ENCODE results near the gene DUS1L. TPM values are rescaled to one million over a fixed set of nuclear protein-coding genes. Genes with fewer than 3 reads are reported as not detected.

The DUS1L gene
- total RNA-seq, 4 donors from 2014 or later = 73.6 to 207 (median 122) TPM

GRCh38 chr17:82085931-82086764, 20.5 kb upstream of the DUS1L start:
- H3K36me3 ChIP-seq = peaks cover 0 to 100% (median 0%) of the 10 kb centered on the region in 3 donors
- no peak for DNase-seq
- no peak overlapping the region for H3K4me3 ChIP-seq
- H3K4me1 ChIP-seq = no peaks in the 10 kb centered on the region
- no peaks in the 10 kb centered on the region for H3K9me3 ChIP-seq
- H3K27ac ChIP-seq = no peak overlapping the region
- H3K27me3 ChIP-seq = no peaks in the 10 kb centered on the region
- TF ChIP-seq POLR2A (IDR thresholded peaks at IDR 0.05) (no peak), CTCF (IDR thresholded peaks at IDR 0.05) (no peak)

- TF ChIP-seq CTCF (IDR thresholded peaks at IDR 0.05) = no peak
- no peak for TF ChIP-seq POLR2A (IDR thresholded peaks at IDR 0.05)
- DNase-seq = no peak
- Histone ChIP-seq H3K4me3 (no peak overlapping the region), H3K9me3 (no peaks in the 10 kb centered on the region), H3K4me1 (no peaks in the 10 kb centered on the region), H3K27me3 (no peaks in the 10 kb centered on the region), H3K36me3 (peaks cover 0 to 100% (median 0%) of the 10 kb centered on the region in 3 donors), H3K27ac (no peak overlapping the region)
Measured at GRCh38 chr17:82085031-82085861, 19.6 kb upstream of the DUS1L start.

- no peak for TF ChIP-seq POLR2A (IDR thresholded peaks at IDR 0.05)
- TF ChIP-seq CTCF (IDR thresholded peaks at IDR 0.05) = no peak
Measured at GRCh38 chr17:82084373-82085030, 18.9 kb upstream of the DUS1L start.

GRCh38 chr17:82083533-82084359, 18.1 kb upstream of the DUS1L start:
- Histone ChIP-seq H3K9me3 (no peaks in the 10 kb centered on the region), H3K27me3 (no peaks in the 10 kb centered on the region), H3K27ac (no peak overlapping the region), H3K4me1 (no peaks in the 10 kb centered on the region), H3K36me3 (peaks cover 0 to 100% (median 0%) of the 10 kb centered on the region in 3 donors), H3K4me3 (no peak overlapping the region)
- no peak for DNase-seq
- TF ChIP-seq POLR2A (IDR thresholded peaks at IDR 0.05) (no peak), CTCF (IDR thresholded peaks at IDR 0.05) (no peak)

More at GRCh38 chr17:82084373-82085030, 18.9 kb upstream of the DUS1L start:
- Histone ChIP-seq H3K36me3 (peaks cover 0 to 100% (median 0%) of the 10 kb centered on the region in 3 donors), H3K27me3 (no peaks in the 10 kb centered on the region), H3K4me1 (no peaks in the 10 kb centered on the region), H3K9me3 (no peaks in the 10 kb centered on the region), H3K27ac (no peak overlapping the region), H3K4me3 (no peak overlapping the region)
- no peak for DNase-seq

GRCh38 chr17:82083009-82083408, 17.4 kb upstream of the DUS1L start:
- H3K36me3 ChIP-seq = peaks cover 0 to 99% (median 0%) of the 10 kb centered on the region in 3 donors
- H3K4me1 ChIP-seq = no peaks in the 10 kb centered on the region
- TF ChIP-seq CTCF (IDR thresholded peaks at IDR 0.05) = no peak
- no peak for TF ChIP-seq POLR2A (IDR thresholded peaks at IDR 0.05)

More at GRCh38 chr17:82083009-82083408, 17.4 kb upstream of the DUS1L start:
- Histone ChIP-seq H3K9me3 (no peaks in the 10 kb centered on the region), H3K4me3 (no peak overlapping the region), H3K27me3 (no peaks in the 10 kb centered on the region), H3K27ac (no peak overlapping the region)
- DNase-seq = no peak
